Colonic mucosa (tissue), 4 donors: ENCODE data around the gene TFAM. TPM values are rescaled to one million over a fixed set of nuclear protein-coding genes. Genes with fewer than 3 reads are reported as not detected.

Experiments used
- DNase-seq: peaks from one replicate; pipeline ENCODE4 v3.0.0-alpha.2; 2020
- H3K27ac ChIP-seq: fragments of 200-600 bp; one replicate; pipeline ENCODE4 v1.8.0; 2021
- H3K27me3 ChIP-seq: fragments of 200-600 bp; one replicate; pipeline ENCODE4 v1.8.0; 2021
- H3K36me3 ChIP-seq: fragments of 200-600 bp; one replicate; pipeline ENCODE4 v1.8.0; 2021
- H3K4me1 ChIP-seq: fragments of 200-600 bp; one replicate; pipeline ENCODE4 v1.8.0; 2021; ENCODE audit warnings: mild to moderate bottlenecking
- H3K4me3 ChIP-seq: fragments of 200-600 bp; one replicate; pipeline ENCODE4 v1.8.0; 2021
- H3K9ac ChIP-seq, 2 donors: one replicate each; pipeline ENCODE4 v1.7.0; 2013; ENCODE audit warnings: control low read depth in 2 of 2, low read depth in 2 of 2, low read length in 2 of 2
- H3K9me3 ChIP-seq: fragments of 200-600 bp; one replicate; pipeline ENCODE4 v1.8.0; 2021
- intact Hi-C: fragments of 100-400 bp; cut with DNase I; formaldehyde crosslinking; loops from one replicate; pipeline ENCODE4 v1.14.1; 2022
- total RNA-seq, 2 donors: library from RNA; stranded (reverse); fragmentation: NEBNext Ultra II Directional in 1 of 2; extraction: Animal tissue kit (Norgen Biotek cat#: 25700) in 1 of 2; gene quantifications; one replicate each; pipeline ENCODE4 v1.2.1, GENCODE V29; 2021
- TF ChIP-seq, protein P1 (sequence below): fragments of 200-600 bp; IDR thresholded peaks from one replicate; pipeline ENCODE4 v1.8.0; 2022; ENCODE audit warnings: antibody characterized with exemption, mild to moderate bottlenecking
- donor health status: healthy.
- donor health status: DM: no; HTN: no; CAD: no.
- donor health status: DM: no; HTN: no; CAD: no.

Gene TFAM
- total RNA-seq, 2 donors from 2014 or later, result 52.6 to 63.1 TPM

DNA sequence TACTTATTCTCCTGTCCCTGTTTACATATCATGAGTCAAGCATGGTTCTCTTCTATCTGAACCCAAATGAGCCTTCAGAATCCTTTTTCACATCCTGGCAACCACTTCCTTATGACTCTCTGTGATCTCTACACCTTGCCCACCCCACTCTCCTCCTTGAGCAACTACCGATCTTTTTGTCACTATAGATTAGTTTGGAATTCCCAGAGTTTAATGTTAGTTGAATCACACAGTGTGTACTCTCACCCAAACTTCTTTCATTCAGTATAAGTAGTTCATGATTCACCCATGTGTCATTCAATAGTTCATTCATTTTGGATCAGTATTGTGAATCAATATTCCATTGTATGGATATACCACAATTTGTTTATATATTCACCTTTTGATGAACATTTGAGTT, 55.3 kb downstream of the TFAM start:
- Histone ChIP-seq H3K27me3 (no peaks in the 10 kb centered on the region), H3K4me1 (no peaks in the 10 kb centered on the region), H3K4me3 (no peak overlapping the region), H3K9me3 (no peaks in the 10 kb centered on the region), H3K27ac (no peak overlapping the region), H3K36me3 (no peaks in the 10 kb centered on the region), H3K9ac (no peak overlapping the region)
- intact Hi-C loops, result no loop called here
- TF ChIP-seq, protein P1, sequence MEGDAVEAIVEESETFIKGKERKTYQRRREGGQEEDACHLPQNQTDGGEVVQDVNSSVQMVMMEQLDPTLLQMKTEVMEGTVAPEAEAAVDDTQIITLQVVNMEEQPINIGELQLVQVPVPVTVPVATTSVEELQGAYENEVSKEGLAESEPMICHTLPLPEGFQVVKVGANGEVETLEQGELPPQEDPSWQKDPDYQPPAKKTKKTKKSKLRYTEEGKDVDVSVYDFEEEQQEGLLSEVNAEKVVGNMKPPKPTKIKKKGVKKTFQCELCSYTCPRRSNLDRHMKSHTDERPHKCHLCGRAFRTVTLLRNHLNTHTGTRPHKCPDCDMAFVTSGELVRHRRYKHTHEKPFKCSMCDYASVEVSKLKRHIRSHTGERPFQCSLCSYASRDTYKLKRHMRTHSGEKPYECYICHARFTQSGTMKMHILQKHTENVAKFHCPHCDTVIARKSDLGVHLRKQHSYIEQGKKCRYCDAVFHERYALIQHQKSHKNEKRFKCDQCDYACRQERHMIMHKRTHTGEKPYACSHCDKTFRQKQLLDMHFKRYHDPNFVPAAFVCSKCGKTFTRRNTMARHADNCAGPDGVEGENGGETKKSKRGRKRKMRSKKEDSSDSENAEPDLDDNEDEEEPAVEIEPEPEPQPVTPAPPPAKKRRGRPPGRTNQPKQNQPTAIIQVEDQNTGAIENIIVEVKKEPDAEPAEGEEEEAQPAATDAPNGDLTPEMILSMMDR, result no peak
- DNase-seq, result no peak

GRCh38 chr10:58444321-58444720, 59.1 kb downstream of the TFAM start:
- Histone ChIP-seq H3K4me1 (no peaks in the 10 kb centered on the region), H3K4me3 (no peak overlapping the region), H3K9ac (no peak overlapping the region), H3K9me3 (no peaks in the 10 kb centered on the region), H3K27ac (no peak overlapping the region), H3K27me3 (no peaks in the 10 kb centered on the region), H3K36me3 (no peaks in the 10 kb centered on the region)
- DNase-seq, result no peak
- intact Hi-C loops, result no loop called here
- TF ChIP-seq, protein P1, result no peak

DNA sequence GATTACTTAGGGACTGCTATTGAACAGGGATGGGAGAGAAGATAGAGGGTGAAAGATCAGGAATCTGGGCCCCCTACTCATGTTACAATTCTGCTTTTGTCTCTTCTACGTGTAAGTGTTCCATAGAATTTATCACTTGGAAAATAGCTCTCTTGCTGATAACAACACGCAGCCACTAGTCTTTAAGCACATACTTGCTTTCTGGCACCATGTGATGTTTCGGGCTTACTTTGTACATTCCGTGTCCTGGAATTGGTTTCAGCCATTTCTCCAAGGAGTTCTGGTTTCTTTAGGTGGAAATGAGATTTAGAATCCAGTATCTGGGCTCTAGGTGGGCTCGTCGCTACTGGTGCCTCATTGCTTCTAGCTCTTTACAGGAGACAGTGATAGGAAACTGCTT, 59.7 kb downstream of the TFAM start:
- Histone ChIP-seq H3K36me3 (no peaks in the 10 kb centered on the region), H3K4me1 (no peaks in the 10 kb centered on the region), H3K9me3 (no peaks in the 10 kb centered on the region), H3K4me3 (no peak overlapping the region), H3K9ac (no peak overlapping the region), H3K27me3 (no peaks in the 10 kb centered on the region), H3K27ac (no peak overlapping the region)
- intact Hi-C loops, result no loop called here
- TF ChIP-seq, protein P1, result no peak
- no peak for DNase-seq

DNA sequence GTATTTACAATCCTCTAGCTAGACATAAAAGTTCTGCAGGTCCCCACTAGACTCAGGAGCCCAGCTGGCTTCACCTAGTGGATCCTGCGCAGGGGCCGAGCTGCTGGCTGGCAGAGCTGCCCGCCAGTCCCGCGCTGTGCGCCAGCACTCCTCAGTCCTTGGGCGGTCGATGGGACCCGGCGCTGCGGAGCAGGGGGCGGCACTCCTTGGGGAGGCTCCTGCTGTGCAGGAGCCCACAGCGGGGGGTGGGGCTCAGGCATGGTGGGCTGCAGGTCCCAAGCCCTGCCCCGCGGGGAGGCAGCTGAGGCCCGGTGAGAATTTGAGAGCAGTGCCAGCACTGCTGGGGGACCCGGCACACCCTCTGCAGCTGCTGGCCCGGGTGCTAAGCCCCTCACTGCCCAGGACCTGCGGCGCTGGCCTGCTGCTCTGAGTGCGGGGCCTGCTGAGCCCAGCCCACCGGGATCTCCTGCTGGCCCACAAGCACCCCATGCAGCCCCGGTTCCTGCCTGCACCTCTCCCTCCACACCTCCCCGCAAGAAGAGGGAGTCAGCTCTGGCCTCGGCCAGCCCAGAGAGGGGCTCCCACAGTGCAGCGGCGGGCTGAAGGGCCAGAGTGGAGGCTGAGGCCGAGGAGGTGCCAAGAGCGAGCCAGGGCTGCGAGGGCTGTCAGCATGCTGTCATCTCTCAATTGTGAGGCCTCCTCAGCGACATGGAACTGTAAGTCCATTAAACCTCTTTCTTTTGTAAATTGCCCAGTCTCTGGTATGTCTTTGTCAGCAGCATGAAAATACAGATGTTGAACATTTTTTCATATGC, 63.1 kb downstream of the TFAM start:
- Histone ChIP-seq H3K9ac (no peak overlapping the region), H3K36me3 (no peaks in the 10 kb centered on the region), H3K9me3 (no peaks in the 10 kb centered on the region), H3K27ac (no peak overlapping the region), H3K27me3 (no peaks in the 10 kb centered on the region), H3K4me1 (no peaks in the 10 kb centered on the region), H3K4me3 (no peak overlapping the region)
- intact Hi-C loops, result no loop called here
- no peak for DNase-seq
- TF ChIP-seq, protein P1, result no peak

Other genes starting within 250 kb of the TFAM start
- 10 to 100 TPM; 10.4 to 34.6 TPM for gene IPMK, start 117.5 kb upstream of the TFAM start, total RNA-seq
- 10 to 100 TPM; 52.5 to 57.9 TPM for gene CISD1, start 116.2 kb upstream of the TFAM start, total RNA-seq
- gene UBE2D1, start 50.4 kb upstream of the TFAM start, total RNA-seq, result 10 to 100 TPM; 14.6 to 18.4 TPM
- 1 to 10 TPM; 1.3 to 2.9 TPM for gene BICC1, start 127.5 kb downstream of the TFAM start, total RNA-seq